ENCODE measurements around the gene RPS19BP1. TPM values are rescaled to one million over a fixed set of nuclear protein-coding genes. Genes with fewer than 3 reads are reported as not detected.

The RPS19BP1 gene
- total and polyA plus RNA-seq, 2 of the 8 experiments (the other 6 are each of a cell fraction or from before 2014, with no cell fraction given), result 77.9 to 97.9 TPM

DNA sequence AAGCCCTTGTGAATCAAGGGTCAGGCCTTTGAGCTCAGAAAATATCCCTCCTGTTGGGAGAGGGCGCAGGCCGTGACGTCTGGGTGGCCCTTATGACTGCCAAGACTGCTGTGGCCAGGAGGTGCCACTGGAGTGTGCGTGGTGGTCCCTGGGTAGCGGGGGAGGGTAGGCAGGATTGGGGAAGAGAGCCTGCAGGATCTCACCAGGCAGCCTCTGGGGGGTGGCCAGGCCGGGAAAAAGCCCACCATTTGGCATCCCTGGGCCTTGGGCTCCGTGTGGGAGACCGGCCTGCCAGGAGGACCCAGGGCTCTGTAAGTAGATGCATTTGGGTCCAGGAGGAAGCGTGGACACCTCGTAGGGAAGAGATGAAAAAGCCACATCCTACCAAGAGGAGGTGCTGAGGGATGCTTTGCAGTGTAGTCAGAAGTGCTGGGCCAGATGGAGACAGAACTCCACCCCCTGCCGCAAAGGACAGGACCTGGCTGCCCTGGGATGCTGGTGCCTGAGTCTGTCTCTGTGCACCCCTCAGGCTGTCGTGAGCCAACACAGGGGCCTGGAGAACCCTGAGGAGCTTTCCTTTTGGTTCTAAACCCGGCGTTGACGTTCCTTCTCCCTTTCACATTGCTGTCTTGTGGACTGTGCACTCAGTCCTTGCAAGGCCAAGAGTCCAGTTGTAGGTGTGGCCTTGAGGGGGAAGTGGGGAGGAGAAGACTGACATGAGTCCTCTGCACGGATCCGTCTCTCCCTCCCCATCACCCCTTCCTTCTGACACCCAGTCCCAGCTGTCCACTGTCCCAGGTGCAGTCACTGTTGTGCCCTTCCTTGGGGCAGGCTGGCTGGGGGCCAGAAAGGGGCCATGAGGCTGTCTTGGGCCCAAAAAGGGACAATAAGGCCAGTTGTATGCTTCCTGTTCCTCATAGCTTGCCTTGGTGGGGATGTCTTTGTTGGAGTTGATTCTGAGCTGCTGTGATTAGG lies 43.2 kb downstream of the RPS19BP1 start:
- no peak overlapping the region for H3K4me3 ChIP-seq (ENCODE audit: extremely low read depth in 1 of 4, insufficient read depth in 2 of 4, low read depth in 3 of 4, low read length in 4 of 4)
- CTCF ChIA-PET (ENCODE audit: partially characterized antibody), result interaction anchor here (0.9 to 19.7 kb wide), 14 partner anchors 9 to 169 kb away, joined by 3 to 361 read pairs (median 3); partner anchors contain the start of gene RPS19BP1
- POLR2A ChIA-PET (ENCODE audit: partially characterized antibody), result interaction anchor here (0.9 to 7.0 kb wide), 10 partner anchors 12 to 175 kb away, joined by 3 to 83 read pairs (median 5); partner anchors contain the start of genes ATF4 and MIEF1
- H4K91ac ChIP-seq (replicated peaks; ENCODE audit: insufficient read length, low read length), result no peak overlapping the region
- no peaks in the 10 kb centered on the region for H3K23me2 ChIP-seq (ENCODE audit: low read depth, low read length)
- no peak overlapping the region for H3K23ac ChIP-seq (ENCODE audit: insufficient read length)
- H2BK15ac ChIP-seq (ENCODE audit: low read length), result no peak overlapping the region
- H3K79me1 ChIP-seq (ENCODE audit: low read depth, low read length), result no peaks in the 10 kb centered on the region
- no peaks in the 10 kb centered on the region for H3K9me3 ChIP-seq (ENCODE audit: insufficient read depth in 2 of 2, low read depth in 1 of 2, low read length in 1 of 2)
- H3K9ac ChIP-seq (replicated peaks in 1 of 4; ENCODE audit: extremely low read depth in 1 of 4, low read depth in 3 of 4, low read length in 3 of 4), result no peak overlapping the region
- no peak overlapping the region for H3K4ac ChIP-seq (replicated peaks; ENCODE audit: insufficient read length, low read depth, low read length)
- 88% methylated on average over 14 of the region's 17 CpGs; no CpG with 5 or more reads in 1 of the 2 experiments for WGBS, 2 experiments (ENCODE audit: extremely low coverage in 1 of 2, insufficient coverage in 1 of 2, insufficient read length in 1 of 2, insufficient replicate concordance in 2 of 2, low coverage in 1 of 2, low lambda C conversion rate in 2 of 2, missing lambda C conversion rate in 1 of 2)
- H2BK12ac ChIP-seq (ENCODE audit: low read depth, low read length), result no peak overlapping the region
- H3K56ac ChIP-seq (replicated peaks; ENCODE audit: insufficient read length, low read depth, low read length), result no peak overlapping the region
- peaks cover 0 to 6% (median 4%) of the 10 kb centered on the region in 4 experiments; a peak in 4 of 7 replicates for H3K4me1 ChIP-seq (replicated peaks in 1 of 4; ENCODE audit: control insufficient read depth in 3 of 4, insufficient read depth in 4 of 4, low read length in 3 of 4)
- no peak overlapping the region for H4K5ac ChIP-seq (ENCODE audit: insufficient read length, low read depth, low read length)
- no peak overlapping the region for H3K18ac ChIP-seq (ENCODE audit: extremely low read depth, low read length)
- H3K4me2 ChIP-seq (ENCODE audit: insufficient read depth in 1 of 2, low read depth in 2 of 2, low read length in 2 of 2), result peak overlapping the region; percentile 23 to 38; a peak in 1 of 4 replicates
- H4K20me1 ChIP-seq (replicated peaks in 1 of 2; ENCODE audit: control insufficient read depth in 1 of 2, insufficient read depth in 2 of 2, low read length in 2 of 2), result peaks cover 0 to 3% of the 10 kb centered on the region in 2 experiments
- no peak overlapping the region for H3K27ac ChIP-seq (ENCODE audit: low read depth, low read length)
- H2AFZ ChIP-seq (ENCODE audit: low read length), result no peak overlapping the region
- no peak overlapping the region for H3K14ac ChIP-seq (ENCODE audit: insufficient read length)
- FAIRE-seq, result no peak
- no peak overlapping the region for H4K8ac ChIP-seq (ENCODE audit: extremely low read depth, insufficient read depth, low read length)
- H2BK120ac ChIP-seq (replicated peaks; ENCODE audit: low read depth, low read length), result no peak overlapping the region
- H2BK20ac ChIP-seq (ENCODE audit: low read length), result no peak overlapping the region
- H3K36me3 ChIP-seq (ENCODE audit: control insufficient read depth in 2 of 4, insufficient read depth in 4 of 4, low read length in 3 of 4), result no peaks in the 10 kb centered on the region
- H3K27me3 ChIP-seq (replicated peaks in 1 of 4; ENCODE audit: control insufficient read depth in 3 of 4, extremely low read depth in 1 of 4, insufficient read depth in 3 of 4, low read length in 3 of 4), result peaks cover 0 to 8% (median 3%) of the 10 kb centered on the region in 4 experiments; a peak in 4 of 7 replicates
- no peaks in the 10 kb centered on the region for H3K79me2 ChIP-seq (ENCODE audit: control insufficient read depth in 1 of 2, insufficient read depth in 2 of 2, low read length in 2 of 2)
- DNase-seq (ENCODE audit: low read depth in 1 of 2, low spot score in 2 of 2), result no peak
- H2AK5ac ChIP-seq (ENCODE audit: low read depth, low read length), result no peak overlapping the region
- H2BK5ac ChIP-seq (ENCODE audit: low read depth, low read length), result no peak overlapping the region
- no peak for TF ChIP-seq TAF7 (optimal IDR thresholded peaks at IDR 0.05; ENCODE audit: borderline replicate concordance, low read depth, low read length)
- TF ChIP-seq CREB1 (IDR thresholded peaks at IDR 0.05), result no peak
- TF ChIP-seq, protein P1, sequence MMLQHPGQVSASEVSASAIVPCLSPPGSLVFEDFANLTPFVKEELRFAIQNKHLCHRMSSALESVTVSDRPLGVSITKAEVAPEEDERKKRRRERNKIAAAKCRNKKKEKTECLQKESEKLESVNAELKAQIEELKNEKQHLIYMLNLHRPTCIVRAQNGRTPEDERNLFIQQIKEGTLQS (IDR thresholded peaks at IDR 0.05; ENCODE audit: insufficient read depth, low read depth, low read length), result no peak
- no peak for TF ChIP-seq HDAC6 (IDR thresholded peaks at IDR 0.05; ENCODE audit: low read depth, low read length)
- TF ChIP-seq BCL11A (IDR thresholded peaks at IDR 0.05; ENCODE audit: low read depth in 2 of 2, low read length in 2 of 2), result no peak
- no peak for TF ChIP-seq SP4 (IDR thresholded peaks at IDR 0.05; ENCODE audit: low read length)
- TF ChIP-seq NRF1 (IDR thresholded peaks at IDR 0.05; ENCODE audit: low read depth, low read length), result no peak
- TF ChIP-seq EZH2 (IDR thresholded peaks at IDR 0.05; ENCODE audit: low read depth, low read length, severe bottlenecking), result no peak
- no peak for TF ChIP-seq POLR2A (IDR thresholded peaks at IDR 0.05; ENCODE audit: control extremely low read depth in 1 of 2, low read depth in 2 of 2, low read length in 2 of 2)
